ENCODE data around the gene PHC2.

DNA sequence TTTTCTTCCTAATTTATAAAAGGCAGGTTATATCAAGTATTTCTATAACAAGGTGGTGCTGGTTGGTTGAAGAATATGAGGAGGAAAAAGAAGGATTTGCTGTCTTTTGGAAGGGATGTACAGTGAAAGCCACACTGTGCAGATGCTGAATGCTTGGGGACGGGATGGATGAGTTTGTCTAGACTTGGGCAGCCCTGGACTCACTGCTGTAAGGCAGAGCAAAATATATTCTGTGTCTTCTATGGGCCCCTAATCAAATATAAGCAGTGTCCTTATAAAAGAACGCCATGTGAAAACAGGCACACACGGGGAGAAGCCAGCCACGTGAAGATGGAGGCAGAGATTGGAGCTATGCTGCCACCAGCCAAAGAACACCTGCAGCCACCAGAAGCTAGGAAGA lies 47.4 kb downstream of the PHC2 start:
- no peak for TF ChIP-seq TAF1 (IDR thresholded peaks at IDR 0.05; ENCODE audit: low read depth, low read length)
- TF ChIP-seq POLR2AphosphoS5 (IDR thresholded peaks at IDR 0.05; ENCODE audit: low read depth, low read length), result no peak
- no peak for TF ChIP-seq POLR2A (IDR thresholded peaks at IDR 0.05; ENCODE audit: low read depth, low read length)
